GM13977 (cell line): ENCODE measurements around the gene SMARCC1.
"Not testable (repeated sequence)": the region's sequence is repeated elsewhere in the genome, so short reads cannot be mapped to it uniquely, and the experiment has no call there.

Experiments
- DNase-seq: peaks from one replicate; pipeline ENCODE4 v3.0.0; 2012; ENCODE audit warnings: low spot score
- in situ Hi-C: fragments of 300-500 bp; cut with MboI; formaldehyde crosslinking; loops from one replicate; pipeline ENCODE4 v1.12.0; 2022; ENCODE audit warnings: low sequenced_read_pairs, low pct_unique_long_range_greater_than_20kb, mixed read lengths, inconsistent platforms; ENCODE audit not compliant: unreplicated experiment
- TF ChIP-seq, protein P1 (sequence below): IDR thresholded peaks from 2 replicates; pipeline ENCODE4 v1.5.1; 2012; ENCODE audit warnings: mild to moderate bottlenecking, control low read depth; ENCODE audit not compliant: insufficient read depth; ENCODE audit errors: extremely low read depth, missing control alignments

SMARCC1 gene

DNA sequence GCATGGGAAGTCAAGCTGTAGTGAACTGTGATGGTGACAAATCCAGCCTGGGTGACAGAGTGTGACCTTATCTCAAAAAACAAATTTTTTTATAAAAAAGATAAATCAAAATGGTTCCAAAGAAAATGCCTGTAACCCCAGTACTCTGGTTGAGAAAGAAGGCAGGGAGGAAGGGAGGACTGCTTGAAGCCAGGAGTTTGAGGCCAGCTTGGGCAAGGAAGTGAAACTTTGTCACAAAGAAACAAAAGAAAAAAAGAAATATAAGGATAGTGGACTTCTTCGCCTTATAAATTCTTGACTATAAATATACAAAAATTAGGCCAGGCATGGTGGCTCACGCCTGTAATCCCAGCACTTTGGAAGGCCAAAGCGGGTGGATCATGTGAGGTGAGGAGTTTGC is 34.1 kb downstream of the SMARCC1 start:
- in situ Hi-C loops: no loop called here
- TF ChIP-seq, protein P1, sequence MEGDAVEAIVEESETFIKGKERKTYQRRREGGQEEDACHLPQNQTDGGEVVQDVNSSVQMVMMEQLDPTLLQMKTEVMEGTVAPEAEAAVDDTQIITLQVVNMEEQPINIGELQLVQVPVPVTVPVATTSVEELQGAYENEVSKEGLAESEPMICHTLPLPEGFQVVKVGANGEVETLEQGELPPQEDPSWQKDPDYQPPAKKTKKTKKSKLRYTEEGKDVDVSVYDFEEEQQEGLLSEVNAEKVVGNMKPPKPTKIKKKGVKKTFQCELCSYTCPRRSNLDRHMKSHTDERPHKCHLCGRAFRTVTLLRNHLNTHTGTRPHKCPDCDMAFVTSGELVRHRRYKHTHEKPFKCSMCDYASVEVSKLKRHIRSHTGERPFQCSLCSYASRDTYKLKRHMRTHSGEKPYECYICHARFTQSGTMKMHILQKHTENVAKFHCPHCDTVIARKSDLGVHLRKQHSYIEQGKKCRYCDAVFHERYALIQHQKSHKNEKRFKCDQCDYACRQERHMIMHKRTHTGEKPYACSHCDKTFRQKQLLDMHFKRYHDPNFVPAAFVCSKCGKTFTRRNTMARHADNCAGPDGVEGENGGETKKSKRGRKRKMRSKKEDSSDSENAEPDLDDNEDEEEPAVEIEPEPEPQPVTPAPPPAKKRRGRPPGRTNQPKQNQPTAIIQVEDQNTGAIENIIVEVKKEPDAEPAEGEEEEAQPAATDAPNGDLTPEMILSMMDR: no peak
- no peak for DNase-seq

GRCh38 chr3:47746264-47746663 is 35.4 kb downstream of the SMARCC1 start:
- DNase-seq: no peak
- TF ChIP-seq, protein P1: no peak
- in situ Hi-C loops: no loop called here

- TF ChIP-seq, protein P1: no peak
- no peak for DNase-seq
- in situ Hi-C loops: no loop called here
Observed at GRCh38 chr3:47743855-47744254, 37.8 kb downstream of the SMARCC1 start.

DNA sequence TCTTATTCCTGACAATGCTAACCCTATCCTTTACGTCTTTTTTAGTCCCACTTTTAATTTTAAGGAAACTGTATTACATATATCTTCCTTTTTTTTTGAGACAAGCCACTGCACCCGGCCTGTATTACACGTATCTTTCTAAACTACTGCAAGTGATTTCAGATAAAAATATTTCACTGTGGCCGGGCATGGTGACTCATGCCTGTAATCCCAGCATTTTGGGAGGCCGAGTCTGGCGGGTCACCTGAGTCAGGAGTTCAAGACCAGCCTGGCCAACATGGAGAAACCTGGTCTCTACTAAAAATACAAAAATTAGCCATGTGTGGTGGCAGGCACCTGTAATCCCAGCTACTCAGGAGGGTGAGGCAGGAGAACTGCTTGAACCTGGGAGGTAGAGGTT is 38.3 kb downstream of the SMARCC1 start:
- not testable (repeated sequence) for DNase-seq

GRCh38 chr3:47741925-47742324 is 39.8 kb downstream of the SMARCC1 start:
- in situ Hi-C loops: no loop called here
- TF ChIP-seq, protein P1: no peak
- DNase-seq: peak; percentile 26

More for the DNA sequence above, 38.3 kb downstream of the SMARCC1 start:
- in situ Hi-C loops: not testable (repeated sequence)

DNA sequence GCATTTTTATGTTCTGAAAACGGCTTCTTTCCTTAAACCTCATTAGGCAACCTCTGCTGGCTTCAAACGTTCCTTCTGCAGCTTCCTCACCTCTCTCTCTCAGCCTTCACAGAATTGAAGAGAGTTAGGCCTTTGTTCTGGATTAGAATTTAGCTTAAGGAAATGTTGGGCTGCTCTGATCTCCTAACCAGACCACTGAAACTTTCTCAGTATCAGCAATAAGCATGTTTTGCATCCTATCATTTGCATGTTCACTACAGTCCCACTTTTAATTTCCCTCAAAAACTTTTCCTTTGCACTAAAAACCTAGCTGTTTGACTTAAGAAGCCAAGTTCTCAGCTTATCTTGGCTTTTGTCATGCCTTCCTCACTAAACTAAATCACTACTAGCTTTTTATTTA is 49.5 kb downstream of the SMARCC1 start:
- DNase-seq: no peak
- in situ Hi-C loops: no loop called here
- TF ChIP-seq, protein P1: no peak

GRCh38 chr3:47731061-47731460 is 50.6 kb downstream of the SMARCC1 start:
- in situ Hi-C loops: no loop called here
- DNase-seq: no peak
- TF ChIP-seq, protein P1: no peak
